Osteoblast (primary cell): Measurements from ENCODE around the gene METTL13. TPM values are rescaled to one million over a fixed set of nuclear protein-coding genes. Genes with fewer than 3 reads are reported as not detected.

Source experiments
- DNase-seq: peaks from one replicate; pipeline ENCODE4 v3.0.0; 2011; ENCODE audit warnings: low spot score, mixed read lengths; ENCODE audit not compliant: insufficient read length; ENCODE audit errors: missing footprints
- H2AFZ ChIP-seq: 2 replicates; pipeline ENCODE4 v1.6.0; 2011; ENCODE audit warnings: mild to moderate bottlenecking, low read length
- H3K27ac ChIP-seq: 2 replicates; pipeline ENCODE4 v1.5.1; 2011; ENCODE audit warnings: mild to moderate bottlenecking, low read depth, low read length, moderate library complexity
- H3K27me3 ChIP-seq: 2 replicates; pipeline ENCODE4 v1.6.0; 2012; ENCODE audit warnings: mild to moderate bottlenecking, control low read depth, inconsistent platforms, low read length, moderate library complexity; ENCODE audit not compliant: insufficient read depth
- H3K36me3 ChIP-seq: 2 replicates; pipeline ENCODE4 v1.5.1; 2011; ENCODE audit warnings: mild to moderate bottlenecking, low read length, control low read depth, moderate library complexity; ENCODE audit not compliant: insufficient read depth
- H3K4me1 ChIP-seq: 2 replicates; pipeline ENCODE4 v1.5.1; 2011; ENCODE audit warnings: mild to moderate bottlenecking, low read length, control low read depth, moderate library complexity; ENCODE audit not compliant: insufficient read depth
- H3K4me2 ChIP-seq: 2 replicates; pipeline ENCODE4 v1.6.0; 2011; ENCODE audit warnings: mild to moderate bottlenecking, low read length; ENCODE audit not compliant: insufficient read depth
- H3K4me3 ChIP-seq: fragments of 200-600 bp; sonication (generic); 3 replicates; pipeline ENCODE4 v1.5.1; 2012; ENCODE audit warnings: mild to moderate bottlenecking, low read length, inconsistent platforms; ENCODE audit not compliant: insufficient read depth
- H3K79me2 ChIP-seq: 2 replicates; pipeline ENCODE4 v1.6.0; 2012; ENCODE audit warnings: mild to moderate bottlenecking, low read length, control low read depth, inconsistent platforms; ENCODE audit not compliant: insufficient read depth
- H3K9me3 ChIP-seq: 2 replicates; pipeline ENCODE4 v1.5.1; 2011; ENCODE audit warnings: low read depth, low read length, control low read depth
- H4K20me1 ChIP-seq: 2 replicates; pipeline ENCODE4 v1.6.0; 2012; ENCODE audit warnings: mild to moderate bottlenecking, low read length, control low read depth; ENCODE audit not compliant: insufficient read depth
- CTCF ChIP-seq: IDR thresholded peaks from 2 replicates; pipeline ENCODE4 v1.5.1; 2011; ENCODE audit warnings: mild to moderate bottlenecking, low read depth, low read length, moderate library complexity; ENCODE audit errors: extremely low read depth
- total RNA-seq: library from RNA; depleted of rRNA; stranded (reverse); fragments of >200 nt; gene quantifications from 2 replicates; pipeline ENCODE4 v1.2.3, GENCODE V29; 2012

The METTL13 gene
- total RNA-seq, 1 donor = 13.0 TPM

DNA sequence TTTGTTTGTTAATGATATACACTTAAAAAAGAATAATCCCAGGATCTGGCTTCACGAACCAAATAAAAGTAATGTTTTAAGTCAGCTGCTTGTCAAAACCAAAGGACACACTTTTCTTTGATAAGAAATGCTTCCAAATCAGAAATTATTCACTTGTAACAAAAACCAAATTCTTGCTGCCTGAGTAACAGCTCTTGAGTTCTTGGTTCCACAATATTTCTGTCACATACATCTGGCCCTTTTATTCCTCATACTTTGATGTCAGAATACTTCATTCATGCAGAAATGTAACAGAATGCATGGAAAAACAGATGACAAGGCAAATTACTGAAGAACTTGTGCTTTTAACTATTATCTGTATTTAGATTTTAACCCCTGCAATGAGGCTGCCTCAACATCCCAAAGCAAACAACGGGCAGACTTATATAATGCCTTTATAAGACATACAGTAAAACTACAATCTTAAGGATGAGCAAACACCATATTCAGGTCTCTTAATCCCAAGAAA, 41.0 kb upstream of the METTL13 start:
- no peak for DNase-seq
- peak overlapping the region; percentile 97 for H3K4me3 ChIP-seq

DNA sequence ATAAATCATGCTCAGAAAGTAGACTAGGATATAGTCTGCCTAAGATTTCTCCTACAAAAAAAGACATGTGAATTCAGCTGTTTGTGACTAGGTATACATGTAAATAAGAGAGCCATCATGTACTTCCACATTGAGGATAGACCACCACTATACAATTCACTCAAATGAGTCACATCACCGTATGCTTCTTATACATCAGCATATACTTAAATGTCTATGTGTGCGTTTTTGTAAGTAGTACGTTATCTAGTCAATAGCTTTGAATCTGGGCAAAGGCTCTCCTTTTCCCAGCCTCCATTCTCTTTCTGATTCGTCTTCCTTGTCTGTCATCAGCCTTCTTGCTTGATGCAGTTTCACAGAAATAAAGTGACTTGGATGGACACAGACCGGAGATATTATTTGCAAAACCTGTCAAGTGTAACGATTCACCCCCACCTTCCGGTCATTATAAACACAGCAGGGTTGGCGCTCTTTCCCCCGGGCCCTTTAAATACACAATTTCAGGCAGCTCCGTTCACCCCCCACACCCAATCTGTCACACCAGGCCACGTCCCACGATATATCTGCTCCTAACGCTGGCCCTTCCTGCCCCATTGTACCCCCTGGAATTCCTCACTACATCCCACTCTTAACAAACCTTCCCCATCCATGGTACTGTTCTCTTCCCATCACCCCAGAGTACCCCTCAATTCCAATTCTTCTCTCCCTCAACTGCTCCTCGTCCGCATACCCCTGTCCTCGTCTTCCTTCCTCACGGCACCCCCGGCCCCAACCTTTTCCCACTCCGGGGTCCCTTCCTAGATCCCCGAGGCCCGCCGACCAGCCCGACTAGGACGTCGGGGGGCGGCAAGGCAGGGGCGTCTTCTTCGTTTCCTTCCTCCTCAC, 40.2 kb upstream of the METTL13 start:
- H3K4me2 ChIP-seq = peak overlapping the region; percentile 83
- H3K27ac ChIP-seq = peak overlapping the region; percentile 93
- peaks cover 44% of the 10 kb centered on the region for H3K79me2 ChIP-seq
- no peaks in the 10 kb centered on the region for H4K20me1 ChIP-seq
- H3K4me3 ChIP-seq = peak overlapping the region; percentile 97
- DNase-seq = peak; percentile 60
- TF ChIP-seq CTCF = peak; percentile 25
- H2AFZ ChIP-seq = peak overlapping the region; percentile 98
- H3K27me3 ChIP-seq = no peaks in the 10 kb centered on the region
- H3K9me3 ChIP-seq = no peaks in the 10 kb centered on the region
- H3K36me3 ChIP-seq = peaks cover 21% of the 10 kb centered on the region
- H3K4me1 ChIP-seq = peaks cover 33% of the 10 kb centered on the region

More for the DNA sequence above, 41.0 kb upstream of the METTL13 start:
- peak overlapping the region; percentile 16 for H3K27ac ChIP-seq
- H3K9me3 ChIP-seq = no peaks in the 10 kb centered on the region
- H4K20me1 ChIP-seq = no peaks in the 10 kb centered on the region
- H3K36me3 ChIP-seq = peaks cover 29% of the 10 kb centered on the region
- H2AFZ ChIP-seq = no peak overlapping the region
- TF ChIP-seq CTCF = no peak
- H3K27me3 ChIP-seq = no peaks in the 10 kb centered on the region
- peaks cover 47% of the 10 kb centered on the region for H3K79me2 ChIP-seq
- peak overlapping the region; percentile 83 for H3K4me2 ChIP-seq
- H3K4me1 ChIP-seq = peaks cover 33% of the 10 kb centered on the region

GRCh38 chr1:171741872-171742576, 39.4 kb upstream of the METTL13 start, which contains the start of gene VAMP4:
Gene VAMP4 (minus strand): TSS chr1:171742065. CDS start chr1:171738414, 3,651 bp downstream.
- Histone ChIP-seq H3K27me3 (no peaks in the 10 kb centered on the region), H3K79me2 (peaks cover 38% of the 10 kb centered on the region), H3K4me1 (peaks cover 33% of the 10 kb centered on the region), H3K9me3 (no peaks in the 10 kb centered on the region), H4K20me1 (no peaks in the 10 kb centered on the region), H3K27ac (peak within 1 kb of the TSS; percentile 93), H2AFZ (peak within 1 kb of the TSS; percentile 98), H3K4me2 (peak within 1 kb of the TSS; percentile 83), H3K4me3 (peak within 1 kb of the TSS; percentile 97), H3K36me3 (peaks cover 14% of the 10 kb centered on the region)
- DNase-seq = peak; percentile 88
- TF ChIP-seq CTCF = no peak
